Measurements from ENCODE around the gene PHLDB3. TPM values are rescaled to one million over a fixed set of nuclear protein-coding genes. Genes with fewer than 3 reads are reported as not detected.

Gene PHLDB3
- total RNA-seq, result 10 to 100 TPM; 10.2 to 28.7 (median 16.5) TPM

GRCh38 chr19:43504426-43505185 is at the start of gene PHLDB3:
TSS of gene PHLDB3 (minus strand) at chr19:43504746. CDS start at chr19:43504118, 628 bp downstream.
- 4% methylated on average over 19 of the region's 42 CpGs; no CpG with 5 or more reads in 1 of the 2 donors for WGBS, 2 donors (ENCODE audit: low coverage in 1 of 2)

GRCh38 chr19:43553656-43554055 is 49.1 kb upstream of the PHLDB3 start:
- no peak overlapping the region for H3K4me3 ChIP-seq
- intact Hi-C loops (cut with DNase I; ENCODE audit: low total_unique reads), result no loop called here
- H3K4me1 ChIP-seq, result no peaks in the 10 kb centered on the region
- no peaks in the 10 kb centered on the region for H3K27me3 ChIP-seq
- no peak overlapping the region for H3K27ac ChIP-seq
- no peaks in the 10 kb centered on the region for H3K9me3 ChIP-seq
- WGBS, 2 donors (ENCODE audit: low coverage in 1 of 2), result 85% methylated on average over 4 of the region's 4 CpGs; no CpG with 5 or more reads in 1 of the 2 donors
- TF ChIP-seq POLR2AphosphoS5 (IDR thresholded peaks at IDR 0.05), result no peak
- H3K36me3 ChIP-seq, result peaks cover 0 to 40% (median 13%) of the 10 kb centered on the region in 4 donors
- in situ Hi-C loops (cut with MboI; ENCODE audit: low pct_ligation_motif_present in 1 of 4, low pct_unique_long_range_greater_than_20kb in 1 of 4, low sequenced_read_pairs in 3 of 4), result loop anchor here in 1 of 4 donors (10.0 kb wide), 1 partner anchor 91 kb away; no protein-coding TSS in a partner anchor
- DNase-seq, result no peak

More at GRCh38 chr19:43504426-43505185, at the start of gene PHLDB3:
- TF ChIP-seq EP300 (IDR thresholded peaks at IDR 0.05; ENCODE audit: low read depth), result no peak
- TF ChIP-seq POLR2AphosphoS5 (IDR thresholded peaks at IDR 0.05), result peak in 2 of 3 donors; percentile 4 to 7
- peak; percentile 33 for TF ChIP-seq POLR2A (IDR thresholded peaks at IDR 0.05)
- H3K9me3 ChIP-seq, result no peaks in the 10 kb centered on the region
- intact Hi-C loops (cut with DNase I; ENCODE audit: low total_unique reads) (no loop called here), in situ Hi-C loops (cut with MboI; ENCODE audit: low pct_ligation_motif_present in 1 of 4, low pct_unique_long_range_greater_than_20kb in 1 of 4, low sequenced_read_pairs in 3 of 4) (no loop called here)
- peaks cover 0 to 13% (median 5%) of the 10 kb centered on the region in 4 donors for H3K36me3 ChIP-seq
- DNase-seq, result peak; percentile 60
- H3K27ac ChIP-seq, result peak within 1 kb of the TSS; percentile 85 to 93 (median 90)
- no peaks in the 10 kb centered on the region for H3K27me3 ChIP-seq
- H3K4me3 ChIP-seq, result peak within 1 kb of the TSS; percentile 52 to 85 (median 74)
- H3K4me1 ChIP-seq, result peaks cover 9 to 22% (median 15%) of the 10 kb centered on the region in 4 donors

GRCh38 chr19:43552616-43553015 is 48.1 kb upstream of the PHLDB3 start:
- DNase-seq, result no peak
- Histone ChIP-seq H3K27ac (no peak overlapping the region), H3K4me1 (no peaks in the 10 kb centered on the region), H3K4me3 (no peak overlapping the region), H3K27me3 (no peaks in the 10 kb centered on the region), H3K9me3 (no peaks in the 10 kb centered on the region), H3K36me3 (peaks cover 0 to 40% (median 13%) of the 10 kb centered on the region in 4 donors)
- intact Hi-C loops (cut with DNase I; ENCODE audit: low total_unique reads) (no loop called here), in situ Hi-C loops (cut with MboI; ENCODE audit: low pct_ligation_motif_present in 1 of 4, low pct_unique_long_range_greater_than_20kb in 1 of 4, low sequenced_read_pairs in 3 of 4) (loop anchor here in 1 of 4 donors (10.0 kb wide), 1 partner anchor 92 kb away; no protein-coding TSS in a partner anchor)
- WGBS, 2 donors (ENCODE audit: low coverage in 1 of 2), result 80% methylated on average over 2 of the region's 3 CpGs; no CpG with 5 or more reads in 1 of the 2 donors
- TF ChIP-seq POLR2A (IDR thresholded peaks at IDR 0.05) (no peak), CTCF (IDR thresholded peaks at IDR 0.05) (no peak), EP300 (IDR thresholded peaks at IDR 0.05; ENCODE audit: low read depth) (no peak), POLR2AphosphoS5 (IDR thresholded peaks at IDR 0.05) (no peak)

- 82% methylated on average over 3 of the region's 3 CpGs; no CpG with 5 or more reads in 1 of the 2 donors for WGBS, 2 donors (ENCODE audit: low coverage in 1 of 2)
- intact Hi-C loops (cut with DNase I; ENCODE audit: low total_unique reads) (no loop called here), in situ Hi-C loops (cut with MboI; ENCODE audit: low pct_ligation_motif_present in 1 of 4, low pct_unique_long_range_greater_than_20kb in 1 of 4, low sequenced_read_pairs in 3 of 4) (loop anchor here in 1 of 4 donors (10.0 kb wide), 1 partner anchor 93 kb away; no protein-coding TSS in a partner anchor)
- no peaks in the 10 kb centered on the region for H3K9me3 ChIP-seq
- no peaks in the 10 kb centered on the region for H3K4me1 ChIP-seq
- H3K27me3 ChIP-seq, result no peaks in the 10 kb centered on the region
- no peak overlapping the region for H3K4me3 ChIP-seq
- peaks cover 0 to 40% (median 13%) of the 10 kb centered on the region in 4 donors for H3K36me3 ChIP-seq
- TF ChIP-seq CTCF (IDR thresholded peaks at IDR 0.05) (no peak), POLR2A (IDR thresholded peaks at IDR 0.05) (no peak), EP300 (IDR thresholded peaks at IDR 0.05; ENCODE audit: low read depth) (no peak), POLR2AphosphoS5 (IDR thresholded peaks at IDR 0.05) (no peak)
- no peak overlapping the region for H3K27ac ChIP-seq
- DNase-seq, result no peak
These were observed 47.6 kb upstream of the PHLDB3 start for GRCh38 chr19:43552198-43552450.
